H1 (cell line): ENCODE results near the gene P3H2. TPM values are rescaled to one million over a fixed set of nuclear protein-coding genes. Genes with fewer than 3 reads are reported as not detected.

Experiments
- CTCF ChIA-PET: fragments of 300-600 bp; sonication (Branson Sonifier 250); formaldehyde crosslinking; loops from one replicate; lab custom pipeline; 2021; ENCODE audit not compliant: partially characterized antibody; lab: Charles Lee
- POLR2A ChIA-PET: fragments of 300-600 bp; sonication (Branson Sonifier 250); formaldehyde crosslinking; loops from one replicate; lab custom pipeline; 2021; ENCODE audit warnings: inconsistent platforms; ENCODE audit not compliant: partially characterized antibody; lab: Charles Lee
- DNase-seq, 2 experiments: peaks; one replicate each; pipeline versions ENCODE4 v3.0.0 to v3.0.0-alpha.2; 2010 to 2022; ENCODE audit warnings: low spot score in 2 of 2, low read depth in 1 of 2, mixed read lengths in 1 of 2
- FAIRE-seq: peaks from 2 replicates; lab custom pipeline; 2011; peaks lifted over from hg19 to GRCh38; lab: Jason Lieb, UNC
- H2AFZ ChIP-seq: 2 replicates; pipeline ENCODE4 v1.8.1; 2012; ENCODE audit warnings: low read length, inconsistent platforms
- H2AK5ac ChIP-seq: 2 replicates; pipeline ENCODE4 v1.6.1; 2013; ENCODE audit warnings: low read depth, low read length
- H2BK120ac ChIP-seq: replicated peaks from 2 replicates; pipeline ENCODE3; 2013; ENCODE audit warnings: low read depth, low read length, inconsistent platforms
- H2BK12ac ChIP-seq: 2 replicates; pipeline ENCODE4 v1.6.1; 2013; ENCODE audit warnings: low read depth, low read length
- H2BK15ac ChIP-seq: 2 replicates; pipeline ENCODE4 v1.6.1; 2013; ENCODE audit warnings: low read length
- H2BK20ac ChIP-seq: 2 replicates; pipeline ENCODE4 v1.6.1; 2013; ENCODE audit warnings: low read length
- H2BK5ac ChIP-seq: 2 replicates; pipeline ENCODE4 v1.6.1; 2013; ENCODE audit warnings: low read depth, low read length
- H3K14ac ChIP-seq: 2 replicates; pipeline ENCODE4 v1.6.1; 2013; ENCODE audit warnings: inconsistent platforms; ENCODE audit not compliant: insufficient read length
- H3K18ac ChIP-seq: 2 replicates; pipeline ENCODE4 v1.6.1; 2013; ENCODE audit warnings: low read length; ENCODE audit errors: extremely low read depth
- H3K23ac ChIP-seq: 2 replicates; pipeline ENCODE4 v1.6.1; 2013; ENCODE audit warnings: inconsistent platforms; ENCODE audit not compliant: insufficient read length
- H3K23me2 ChIP-seq: 2 replicates; pipeline ENCODE4 v1.6.1; 2013; ENCODE audit warnings: low read depth, low read length
- H3K27ac ChIP-seq: 2 replicates; pipeline ENCODE4 v1.6.1; 2011; ENCODE audit warnings: low read depth, low read length, inconsistent platforms
- H3K27me3 ChIP-seq, 4 experiments: replicated peaks in 1 of 4; 1 replicate in 1 of 4; 2 replicates in 3 of 4; pipeline versions ENCODE4 v1.6.1 to v1.8.1; 2011 to 2013; ENCODE audit warnings: low read length in 3 of 4, mild to moderate bottlenecking in 3 of 4, inconsistent platforms in 2 of 4, mixed read lengths in 2 of 4, moderate library complexity in 1 of 4; ENCODE audit not compliant: control insufficient read depth in 3 of 4, insufficient read depth in 3 of 4; ENCODE audit errors: extremely low read depth in 1 of 4
- H3K36me3 ChIP-seq, 4 experiments: 2 replicates each; pipeline versions ENCODE4 v1.6.1 to v1.8.1; 2011 to 2013; ENCODE audit warnings: mild to moderate bottlenecking in 4 of 4, low read length in 3 of 4, moderate library complexity in 2 of 4, control low read depth in 1 of 4, inconsistent platforms in 1 of 4; ENCODE audit not compliant: insufficient read depth in 4 of 4, control insufficient read depth in 2 of 4
- H3K4ac ChIP-seq: replicated peaks from 2 replicates; pipeline ENCODE3; 2013; ENCODE audit warnings: low read length, low read depth, mixed read lengths, inconsistent platforms; ENCODE audit not compliant: insufficient read length
- H3K4me1 ChIP-seq, 4 experiments: replicated peaks in 1 of 4; 1 replicate in 1 of 4; 2 replicates in 3 of 4; pipeline versions ENCODE4 v1.6.1 to v1.8.1; 2011 to 2013; ENCODE audit warnings: low read length in 3 of 4, inconsistent platforms in 2 of 4, mixed read lengths in 1 of 4; ENCODE audit not compliant: insufficient read depth in 4 of 4, control insufficient read depth in 3 of 4
- H3K4me2 ChIP-seq, 2 experiments: 2 replicates each; pipeline versions ENCODE4 v1.6.1 to v1.8.1; 2011 to 2013; ENCODE audit warnings: low read depth in 2 of 2, low read length in 2 of 2, control low read depth in 1 of 2, inconsistent platforms in 1 of 2, mild to moderate bottlenecking in 1 of 2; ENCODE audit not compliant: insufficient read depth in 1 of 2
- H3K4me3 ChIP-seq, 4 experiments: fragments of 200-600, 300-600 bp in 1 of 4; sonication (generic), shearing (Covaris generic), sonication (Bioruptor Twin) in 1 of 4; 2 replicates each; pipeline versions ENCODE4 v1.5.1 to v1.8.1; 2011 to 2016; ENCODE audit warnings: low read length in 4 of 4, low read depth in 3 of 4, control low read depth in 2 of 4, inconsistent platforms in 2 of 4, mild to moderate bottlenecking in 2 of 4, mixed read lengths in 1 of 4, moderate library complexity in 1 of 4; ENCODE audit not compliant: insufficient read depth in 2 of 4; ENCODE audit errors: extremely low read depth in 1 of 4
- H3K56ac ChIP-seq: replicated peaks from 2 replicates; pipeline ENCODE3; 2013; ENCODE audit warnings: low read depth, mild to moderate bottlenecking, mixed read lengths, low read length, inconsistent platforms; ENCODE audit not compliant: insufficient read length
- H3K79me1 ChIP-seq: 2 replicates; pipeline ENCODE4 v1.6.1; 2013; ENCODE audit warnings: low read depth, low read length, control low read depth
- H3K79me2 ChIP-seq, 2 experiments: 2 replicates each; pipeline versions ENCODE4 v1.6.1 to v1.8.1; 2012 to 2013; ENCODE audit warnings: low read length in 2 of 2, mild to moderate bottlenecking in 2 of 2, inconsistent platforms in 1 of 2; ENCODE audit not compliant: insufficient read depth in 2 of 2, control insufficient read depth in 1 of 2
- H3K9ac ChIP-seq, 4 experiments: replicated peaks in 1 of 4; 1 replicate in 1 of 4; 2 replicates in 3 of 4; pipeline versions ENCODE4 v1.6.1 to v1.8.1; 2011 to 2013; ENCODE audit warnings: low read depth in 3 of 4, low read length in 3 of 4, control low read depth in 2 of 4, mild to moderate bottlenecking in 2 of 4, moderate library complexity in 2 of 4, inconsistent platforms in 1 of 4; ENCODE audit errors: extremely low read depth in 1 of 4
- H3K9me3 ChIP-seq, 2 experiments: 2 replicates each; pipeline versions ENCODE4 v1.6.1 to v1.8.1; 2012 to 2013; ENCODE audit warnings: mild to moderate bottlenecking in 2 of 2, moderate library complexity in 2 of 2, control low read depth in 1 of 2, inconsistent platforms in 1 of 2, low read depth in 1 of 2, low read length in 1 of 2, mixed read lengths in 1 of 2; ENCODE audit not compliant: insufficient read depth in 2 of 2
- H4K20me1 ChIP-seq, 2 experiments: replicated peaks in 1 of 2; 2 replicates each; pipeline versions ENCODE3 to v1.8.1; 2011 to 2013; ENCODE audit warnings: inconsistent platforms in 2 of 2, low read length in 2 of 2, mild to moderate bottlenecking in 1 of 2; ENCODE audit not compliant: insufficient read depth in 2 of 2, control insufficient read depth in 1 of 2
- H4K5ac ChIP-seq: 2 replicates; pipeline ENCODE4 v1.6.1; 2013; ENCODE audit warnings: low read length, low read depth, mixed read lengths, inconsistent platforms; ENCODE audit not compliant: insufficient read length
- H4K8ac ChIP-seq: 2 replicates; pipeline ENCODE4 v1.8.0; 2013; ENCODE audit warnings: mild to moderate bottlenecking, moderate library complexity, low read length, inconsistent platforms; ENCODE audit not compliant: insufficient read depth; ENCODE audit errors: extremely low read depth
- H4K91ac ChIP-seq: replicated peaks from 2 replicates; pipeline ENCODE3; 2013; ENCODE audit warnings: low read length, mixed read lengths, inconsistent platforms; ENCODE audit not compliant: insufficient read length
- BRCA1 ChIP-seq: IDR thresholded peaks from 2 replicates; pipeline ENCODE4 v1.6.1; 2012; ENCODE audit warnings: low read depth, low read length, improper control_type of control experiment
- CEBPB ChIP-seq: IDR thresholded peaks from 2 replicates; pipeline ENCODE4 v1.6.1; 2012; ENCODE audit warnings: low read depth, low read length
- EP300 ChIP-seq, 2 experiments: IDR thresholded peaks; 1 replicate in 1 of 2; 2 replicates in 1 of 2; pipeline ENCODE4 v1.6.1; 2011 to 2012; ENCODE audit warnings: low read depth in 2 of 2, low read length in 2 of 2, mild to moderate bottlenecking in 2 of 2, borderline replicate concordance in 1 of 2, inconsistent platforms in 1 of 2, moderate library complexity in 1 of 2
- FOSL1 ChIP-seq: IDR thresholded peaks from 2 replicates; pipeline ENCODE4 v1.6.1; 2011; ENCODE audit warnings: mild to moderate bottlenecking, low read depth, low read length, moderate library complexity; ENCODE audit not compliant: insufficient read depth
- KDM1A ChIP-seq: fragments of 200-600, 300-600 bp; sonication (generic); IDR thresholded peaks from 2 replicates; pipeline ENCODE4 v1.7.1; 2016; ENCODE audit warnings: mild to moderate bottlenecking, low read length, borderline replicate concordance
- KDM4A ChIP-seq: IDR thresholded peaks from one replicate; pipeline ENCODE4 v1.7.1; 2012; ENCODE audit warnings: low read depth, mild to moderate bottlenecking, moderate library complexity, low read length, inconsistent platforms; ENCODE audit not compliant: severe bottlenecking
- PHF8 ChIP-seq: fragments of 200-600 bp; sonication (generic); conservative IDR thresholded peaks from 2 replicates; pipeline ENCODE4 v1.7.1; 2012; ENCODE audit warnings: low read depth, mild to moderate bottlenecking, inconsistent platforms, low read length, moderate library complexity
- RAD21 ChIP-seq, 2 experiments: IDR thresholded peaks in 1 of 2; conservative IDR thresholded peaks in 1 of 2; 2 replicates each; pipeline ENCODE4 v1.6.1; 2011; ENCODE audit warnings: low read depth in 2 of 2, low read length in 2 of 2, improper control_type of control experiment in 1 of 2, inconsistent platforms in 1 of 2, mild to moderate bottlenecking in 1 of 2, moderate library complexity in 1 of 2
- RFX5 ChIP-seq: IDR thresholded peaks from 2 replicates; pipeline ENCODE4 v1.6.1; 2011; ENCODE audit warnings: low read depth, low read length, improper control_type of control experiment, borderline replicate concordance
- TCF12 ChIP-seq: IDR thresholded peaks from 2 replicates; pipeline ENCODE4 v1.6.1; 2011; ENCODE audit warnings: low read depth, mild to moderate bottlenecking, low read length
- YY1 ChIP-seq: IDR thresholded peaks from 2 replicates; pipeline ENCODE4 v1.6.1; 2011; ENCODE audit warnings: low read depth, mild to moderate bottlenecking, low read length
- ZNF274 ChIP-seq: IDR thresholded peaks from 2 replicates; pipeline ENCODE4 v1.7.0; 2012; ENCODE audit warnings: low read length, borderline replicate concordance; ENCODE audit errors: extremely low read depth
- WGBS, 2 experiments: shearing (Covaris generic) in 1 of 2; methylation state at CpG; one replicate each; pipeline versions ENCODE4 v1.1.6 to v1.1.7; 2013 to 2015; ENCODE audit warnings: low lambda C conversion rate in 2 of 2, mixed read lengths in 2 of 2, inconsistent platforms in 1 of 2, low coverage in 1 of 2, missing lambda C conversion rate in 1 of 2; ENCODE audit not compliant: insufficient replicate concordance in 2 of 2, insufficient coverage in 1 of 2, insufficient read length in 1 of 2; ENCODE audit errors: extremely low coverage in 1 of 2, missing lambda C conversion rate in 1 of 2; 5-methylcytosine and 5-hydroxymethylcytosine counted together
- polyA plus RNA-seq, 7 experiments: library from polyadenylated mRNA; depleted of rRNA in 3 of 7; stranded (reverse) in 5 of 7; unstranded in 2 of 7; fragments of >200 nt in 5 of 7; fragments of 200-250 nt in 2 of 7; gene quantifications; 1 replicate in 5 of 7; 2 replicates in 1 of 7; 4 replicates in 1 of 7; pipeline versions ENCODE4 v1.2.1 to v1.2.3, GENCODE V29; 2011 to 2013; ENCODE audit warnings: missing spikeins in 2 of 7, mixed read lengths in 2 of 7
- total RNA-seq: library from RNA; stranded (reverse); fragmentation: NEBNext Ultra II Directional; extraction: Animal tissue kit (Norgen Biotek cat#: 25700); gene quantifications from 2 replicates; pipeline ENCODE4 v1.2.1, GENCODE V29; 2021

Gene P3H2
- total and polyA plus RNA-seq, 2 of the 8 experiments (the other 6 are each of a cell fraction or from before 2014, with no cell fraction given): 40.5 to 60.4 TPM

- no peak overlapping the region for H2BK120ac ChIP-seq
- no peak overlapping the region for H2AFZ ChIP-seq
- no peak overlapping the region for H4K91ac ChIP-seq
- no peak overlapping the region for H3K4ac ChIP-seq
- no peaks in the 10 kb centered on the region for H3K79me2 ChIP-seq
- no peak overlapping the region for H3K27ac ChIP-seq
- H3K23ac ChIP-seq: no peak overlapping the region
- no peak overlapping the region; the same call in 1 of the 2 replicates for H2BK12ac ChIP-seq
- H4K8ac ChIP-seq: no peak overlapping the region
- H2BK15ac ChIP-seq: 0 out of 2 replicates have a peak overlapping the region, but pooled peaks have one; percentile 21
- H3K4me3 ChIP-seq: no peak overlapping the region
- H4K20me1 ChIP-seq: no peaks in the 10 kb centered on the region
- no peak overlapping the region for H3K18ac ChIP-seq
- DNase-seq (no peak), FAIRE-seq (no peak)
- CTCF ChIA-PET: interaction anchor here (0.9 to 1.9 kb wide), 2 partner anchors 10 to 17 kb away, joined by 5 read pairs; no protein-coding TSS in a partner anchor
- H3K56ac ChIP-seq: no peak overlapping the region
- WGBS, 2 experiments: 93% methylated on average over 5 of the region's 5 CpGs; no CpG with 5 or more reads in 1 of the 2 experiments
- H2AK5ac ChIP-seq: no peak overlapping the region
- H4K5ac ChIP-seq: no peak overlapping the region
- peak overlapping the region; percentile 50; the same call in 1 of the 2 replicates for H2BK20ac ChIP-seq
- H3K4me2 ChIP-seq: no peak overlapping the region
- H3K4me1 ChIP-seq: peaks cover 0 to 3% (median 0%) of the 10 kb centered on the region in 4 experiments; a peak in 1 of 7 replicates
- no peaks in the 10 kb centered on the region for H3K79me1 ChIP-seq
- H3K27me3 ChIP-seq: no peaks in the 10 kb centered on the region
- H3K36me3 ChIP-seq: peaks cover 3 to 43% (median 20%) of the 10 kb centered on the region in 4 experiments; a peak in 7 of 8 replicates
- POLR2A ChIA-PET: no interaction called here
- no peaks in the 10 kb centered on the region for H3K23me2 ChIP-seq
- H3K9ac ChIP-seq: no peak overlapping the region
- H3K9me3 ChIP-seq: no peaks in the 10 kb centered on the region
- no peak overlapping the region for H2BK5ac ChIP-seq
- no peak overlapping the region for H3K14ac ChIP-seq
- TF ChIP-seq TCF12: no peak
- no peak for TF ChIP-seq KDM1A
- no peak for TF ChIP-seq KDM4A
- TF ChIP-seq EP300 (IDR thresholded peaks at IDR 0.05; ENCODE audit: borderline replicate concordance in 1 of 2, low read depth in 2 of 2, low read length in 2 of 2): no peak
- no peak for TF ChIP-seq ZNF274
- no peak for TF ChIP-seq CEBPB
- no peak for TF ChIP-seq PHF8
- TF ChIP-seq BRCA1: no peak
- TF ChIP-seq FOSL1: no peak
- no peak for TF ChIP-seq YY1
- TF ChIP-seq RFX5: no peak
- no peak for TF ChIP-seq RAD21 (IDR thresholded peaks at IDR 0.05 in 1 of 2, conservative IDR thresholded peaks at IDR 0.05 in 1 of 2; ENCODE audit: low read depth in 2 of 2, low read length in 2 of 2)
These were observed 143.5 kb downstream of the P3H2 start for GRCh38 chr3:189977174-189977573.
